Pancreas (tissue), 10 donors: ENCODE results near the gene GMPPA. TPM values are rescaled to one million over a fixed set of nuclear protein-coding genes. Genes with fewer than 3 reads are reported as not detected.
A peak's percentile ranks its signal among the peaks of the same experiment; 100 is the strongest.

Source experiments
- ATAC-seq, 4 donors: fragments of 200-7000 bp; cut with Tn5 transposase; one replicate each; pipeline versions ENCODE4 v1.8.0 to v1.9.1; 2020; ENCODE audit warnings: mild to moderate bottlenecking in 4 of 4, moderate library complexity in 4 of 4
- DNase-seq, 6 donors: peaks; one replicate each; pipeline ENCODE4 v3.0.0-alpha.2; 2020
- FAIRE-seq: peaks from 2 replicates; lab custom pipeline; 2012; peaks lifted over from hg19 to GRCh38; lab: Jason Lieb, UNC
- H3K27ac ChIP-seq, 4 donors: fragments of 200-600 bp; sonication (generic); 1 replicate in 3 of 4; 2 replicates in 1 of 4; pipeline versions ENCODE4 v1.5.0 to v1.8.0; 2020
- H3K27me3 ChIP-seq, 4 donors: fragments of 200-600 bp; one replicate each; pipeline ENCODE4 v1.8.0; 2021
- H3K36me3 ChIP-seq, 3 donors: fragments of 200-600 bp; sonication (generic) in 1 of 3; one replicate each; pipeline versions ENCODE4 v1.5.0 to v1.8.0; 2020 to 2021
- H3K4me1 ChIP-seq, 3 donors: fragments of 200-600 bp; one replicate each; pipeline ENCODE4 v1.8.0; 2021
- H3K4me3 ChIP-seq, 4 donors: fragments of 200-600 bp; sonication (generic) in 2 of 4; one replicate each; pipeline versions ENCODE4 v1.5.0 to v1.8.0; 2020 to 2021
- H3K9me3 ChIP-seq, 4 donors: fragments of 200-600 bp; one replicate each; pipeline ENCODE4 v1.8.0; 2021
- WGBS, 2 donors: extraction: QIAGEN DNeasy Blood & Tissue Kit; methylation state at CpG; one replicate each; pipeline ENCODE4 v1.1.7; 2013; 5-methylcytosine and 5-hydroxymethylcytosine counted together
- intact Hi-C, 3 donors: fragments of 100-400 bp; cut with DNase I; formaldehyde crosslinking; loops; one replicate each; pipeline versions ENCODE4 v1.11.1 to v1.14.2; 2022
- polyA plus RNA-seq, 2 donors: library from polyadenylated mRNA; stranded (reverse); fragments of 200-250 nt; gene quantifications; one replicate each; pipeline ENCODE4 v1.2.3, GENCODE V29; 2013
- total RNA-seq, 6 donors: library from RNA; stranded (reverse); fragmentation: NEBNext Ultra II Directional in 4 of 6; extraction: Animal tissue kit (Norgen Biotek cat#: 25700) in 4 of 6; gene quantifications; one replicate each; pipeline versions ENCODE4 v1.2.1 to v1.2.4, GENCODE V29; 2021 to 2023
- TF ChIP-seq, protein P1 (sequence below), 4 donors: fragments of 200-600 bp; sonication (generic) in 3 of 4; IDR thresholded peaks; one replicate each; pipeline versions ENCODE4 v1.5.0 to v1.8.0; 2021; ENCODE audit warnings: antibody characterized with exemption in 4 of 4
- donor health status: healthy with polysubstance abuse.
- donor health status: DM: no; HTN: no; CAD: no; lungs with moderate emphysema.
- donor health status: DM: no; HTN: no; CAD: no.
- donor health status: control.
- donor health status: control.
- donor health status: Bipolar disorder and iron deficiency.
- donor health status: DM: yes; HTN: yes; CAD: no.
- donor health status: DM: no; HTN: no; CAD: no.
- donor health status: DM: no; HTN: no; CAD: no.
- donor health status: DM: yes; HTN: yes; CAD: no.

The GMPPA gene
- total and polyA plus RNA-seq, 8 donors, result 24.4 to 90.8 (median 35.6) TPM

DNA sequence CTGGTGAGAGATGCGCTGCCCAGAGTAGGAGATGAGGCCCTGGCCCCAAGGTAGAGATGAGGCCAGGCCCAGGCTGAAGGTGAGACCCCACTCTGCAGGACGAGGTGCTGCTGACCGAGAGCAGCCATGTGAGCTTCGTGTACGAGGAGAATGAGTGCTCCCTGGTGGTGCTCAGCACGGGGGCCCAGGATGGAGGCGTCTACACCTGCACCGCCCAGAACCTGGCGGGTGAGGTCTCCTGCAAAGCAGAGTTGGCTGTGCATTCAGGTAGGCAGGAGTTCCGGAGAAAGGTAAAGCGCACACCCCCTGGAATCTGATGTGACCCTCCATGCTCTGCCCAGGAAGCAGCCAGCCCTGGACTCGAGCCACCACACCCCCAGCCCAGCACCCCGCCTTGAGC lies 21.5 kb upstream of the GMPPA start:
- H3K36me3 ChIP-seq, result no peaks in the 10 kb centered on the region
- TF ChIP-seq, protein P1, sequence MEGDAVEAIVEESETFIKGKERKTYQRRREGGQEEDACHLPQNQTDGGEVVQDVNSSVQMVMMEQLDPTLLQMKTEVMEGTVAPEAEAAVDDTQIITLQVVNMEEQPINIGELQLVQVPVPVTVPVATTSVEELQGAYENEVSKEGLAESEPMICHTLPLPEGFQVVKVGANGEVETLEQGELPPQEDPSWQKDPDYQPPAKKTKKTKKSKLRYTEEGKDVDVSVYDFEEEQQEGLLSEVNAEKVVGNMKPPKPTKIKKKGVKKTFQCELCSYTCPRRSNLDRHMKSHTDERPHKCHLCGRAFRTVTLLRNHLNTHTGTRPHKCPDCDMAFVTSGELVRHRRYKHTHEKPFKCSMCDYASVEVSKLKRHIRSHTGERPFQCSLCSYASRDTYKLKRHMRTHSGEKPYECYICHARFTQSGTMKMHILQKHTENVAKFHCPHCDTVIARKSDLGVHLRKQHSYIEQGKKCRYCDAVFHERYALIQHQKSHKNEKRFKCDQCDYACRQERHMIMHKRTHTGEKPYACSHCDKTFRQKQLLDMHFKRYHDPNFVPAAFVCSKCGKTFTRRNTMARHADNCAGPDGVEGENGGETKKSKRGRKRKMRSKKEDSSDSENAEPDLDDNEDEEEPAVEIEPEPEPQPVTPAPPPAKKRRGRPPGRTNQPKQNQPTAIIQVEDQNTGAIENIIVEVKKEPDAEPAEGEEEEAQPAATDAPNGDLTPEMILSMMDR (IDR thresholded peaks at IDR 0.05), result no peak
- ATAC-seq (no peak), DNase-seq (no peak), FAIRE-seq (no peak)
- H3K4me1 ChIP-seq, result no peaks in the 10 kb centered on the region
- H3K27ac ChIP-seq, result no peak overlapping the region
- H3K27me3 ChIP-seq, result no peaks in the 10 kb centered on the region
- H3K9me3 ChIP-seq, result no peaks in the 10 kb centered on the region
- intact Hi-C loops, result loop anchor here in 1 of 3 donors (5.0 kb wide), 1 partner anchor 50 kb away; no protein-coding TSS in a partner anchor
- WGBS, 2 donors, result 69 to 70% methylated on average over 13 of the region's 13 CpGs
- H3K4me3 ChIP-seq, result no peak overlapping the region

DNA sequence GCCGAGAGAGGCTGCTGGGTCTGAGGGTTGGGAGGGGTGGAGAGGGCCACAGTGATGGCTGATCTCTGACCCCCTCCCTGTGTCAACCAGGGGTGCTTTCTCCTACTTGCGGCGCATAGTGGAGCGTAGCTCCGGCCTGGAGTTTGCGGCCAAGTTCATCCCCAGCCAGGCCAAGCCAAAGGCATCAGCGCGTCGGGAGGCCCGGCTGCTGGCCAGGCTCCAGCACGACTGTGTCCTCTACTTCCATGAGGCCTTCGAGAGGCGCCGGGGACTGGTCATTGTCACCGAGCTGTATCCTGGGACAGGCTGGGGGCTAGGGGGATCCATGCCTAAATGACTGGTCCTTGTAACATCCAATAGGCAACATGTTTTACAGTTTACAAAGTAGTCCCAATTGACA lies 20.9 kb upstream of the GMPPA start:
- no peak overlapping the region for H3K4me3 ChIP-seq
- intact Hi-C loops, result loop anchor here in 1 of 3 donors (5.0 kb wide), 1 partner anchor 49 kb away; no protein-coding TSS in a partner anchor
- 81 to 90% methylated on average over 15 of the region's 15 CpGs for WGBS, 2 donors
- DNase-seq (peak in 1 of 6 donors; percentile 60), FAIRE-seq (no peak), ATAC-seq (no peak)
- TF ChIP-seq, protein P1 (IDR thresholded peaks at IDR 0.05), result no peak
- H3K27me3 ChIP-seq, result no peaks in the 10 kb centered on the region
- no peaks in the 10 kb centered on the region for H3K9me3 ChIP-seq
- no peaks in the 10 kb centered on the region for H3K36me3 ChIP-seq
- no peak overlapping the region for H3K27ac ChIP-seq
- H3K4me1 ChIP-seq, result no peaks in the 10 kb centered on the region

DNA sequence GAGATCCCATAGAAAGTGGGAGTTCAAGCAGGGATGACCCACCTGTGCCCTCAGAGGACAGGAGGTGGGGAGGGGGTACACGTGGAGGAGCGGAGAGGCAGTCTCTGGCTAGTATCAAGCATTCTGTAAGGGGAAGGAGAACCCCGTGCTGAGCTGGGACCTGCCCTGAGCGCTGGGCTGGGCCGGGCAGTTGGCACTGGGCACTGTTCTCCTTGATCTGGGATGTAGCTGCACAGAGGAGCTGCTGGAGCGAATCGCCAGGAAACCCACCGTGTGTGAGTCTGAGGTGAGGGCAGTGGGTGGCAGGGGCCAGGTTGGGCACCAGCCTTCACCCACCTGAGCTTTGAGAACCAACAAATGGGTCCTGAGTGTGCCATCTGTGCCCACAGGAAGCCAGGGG lies 19.8 kb upstream of the GMPPA start:
- H3K9me3 ChIP-seq, result no peaks in the 10 kb centered on the region
- DNase-seq, result peak in 1 of 6 donors; percentile 35
- WGBS, 2 donors, result 54 to 64% methylated on average over 8 of the region's 8 CpGs
- TF ChIP-seq, protein P1 (IDR thresholded peaks at IDR 0.05), result no peak
- H3K27ac ChIP-seq, result no peak overlapping the region
- no peak for FAIRE-seq
- no peak overlapping the region for H3K4me3 ChIP-seq
- no peaks in the 10 kb centered on the region for H3K4me1 ChIP-seq
- intact Hi-C loops, result loop anchor here in 1 of 3 donors (5.0 kb wide), 1 partner anchor 48 kb away; no protein-coding TSS in a partner anchor
- no peaks in the 10 kb centered on the region for H3K36me3 ChIP-seq
- H3K27me3 ChIP-seq, result peaks cover 0 to 3% (median 0%) of the 10 kb centered on the region in 4 donors
- ATAC-seq, result no peak

DNA sequence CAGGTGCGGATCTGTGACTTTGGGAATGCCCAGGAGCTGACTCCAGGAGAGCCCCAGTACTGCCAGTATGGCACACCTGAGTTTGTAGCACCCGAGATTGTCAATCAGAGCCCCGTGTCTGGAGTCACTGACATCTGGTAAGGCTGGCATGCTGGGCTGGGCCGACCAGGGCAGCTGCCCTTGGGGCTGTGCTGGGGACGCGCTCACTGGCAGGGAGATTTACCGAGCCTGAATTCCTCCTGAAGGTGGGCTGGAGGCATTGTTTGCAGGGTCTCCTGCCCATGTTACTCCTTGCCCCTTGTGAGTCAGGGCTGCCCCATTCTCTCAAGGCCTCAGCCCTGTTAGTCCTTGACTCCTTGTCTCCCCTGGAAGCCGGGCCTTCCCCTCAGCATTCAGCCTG lies 18.7 kb upstream of the GMPPA start:
- H3K27ac ChIP-seq, result no peak overlapping the region
- peaks cover 0 to 9% (median 0%) of the 10 kb centered on the region in 4 donors for H3K27me3 ChIP-seq
- 75 to 83% methylated on average over 8 of the region's 8 CpGs for WGBS, 2 donors
- intact Hi-C loops, result no loop called here
- H3K36me3 ChIP-seq, result no peaks in the 10 kb centered on the region
- TF ChIP-seq, protein P1 (IDR thresholded peaks at IDR 0.05), result no peak
- DNase-seq (peak in 2 of 6 donors; percentile 6 to 47), FAIRE-seq (no peak), ATAC-seq (no peak)
- no peaks in the 10 kb centered on the region for H3K9me3 ChIP-seq
- H3K4me3 ChIP-seq, result no peak overlapping the region
- H3K4me1 ChIP-seq, result peaks cover 0 to 7% (median 6%) of the 10 kb centered on the region in 3 donors

DNA sequence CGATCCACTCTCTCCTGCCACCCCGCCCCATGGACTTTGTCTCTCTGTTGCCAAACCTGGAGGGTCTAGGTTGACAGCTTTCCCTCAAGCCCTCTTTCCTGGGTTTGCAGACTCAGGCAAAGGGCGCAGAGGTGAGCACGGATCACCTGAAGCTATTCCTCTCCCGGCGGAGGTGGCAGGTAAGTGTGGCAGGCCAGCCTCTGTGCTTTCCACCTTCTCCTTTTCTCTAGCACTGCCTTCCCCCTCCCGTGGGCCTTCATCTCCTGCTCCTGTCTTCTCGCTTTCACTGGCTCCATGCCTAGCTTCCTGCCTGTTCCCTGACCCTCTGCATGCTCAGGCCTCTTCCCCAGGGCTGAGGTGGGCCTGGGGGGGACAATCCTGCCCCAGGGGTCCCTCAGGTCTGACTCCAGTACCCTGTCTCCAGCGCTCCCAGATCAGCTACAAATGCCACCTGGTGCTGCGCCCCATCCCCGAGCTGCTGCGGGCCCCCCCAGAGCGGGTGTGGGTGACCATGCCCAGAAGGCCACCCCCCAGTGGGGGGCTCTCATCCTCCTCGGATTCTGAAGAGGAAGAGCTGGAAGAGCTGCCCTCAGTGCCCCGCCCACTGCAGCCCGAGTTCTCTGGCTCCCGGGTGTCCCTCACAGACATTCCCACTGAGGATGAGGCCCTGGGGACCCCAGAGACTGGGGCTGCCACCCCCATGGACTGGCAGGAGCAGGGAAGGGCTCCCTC lies 15.9 kb upstream of the GMPPA start:
- no peak overlapping the region for H3K27ac ChIP-seq
- TF ChIP-seq, protein P1 (IDR thresholded peaks at IDR 0.05), result no peak
- H3K4me1 ChIP-seq, result peaks cover 0 to 7% (median 6%) of the 10 kb centered on the region in 3 donors
- no peaks in the 10 kb centered on the region for H3K9me3 ChIP-seq
- H3K27me3 ChIP-seq, result peaks cover 0 to 9% (median 0%) of the 10 kb centered on the region in 4 donors
- intact Hi-C loops, result no loop called here
- ATAC-seq, result no peak
- peak in 2 of 6 donors; percentile 18 to 70 for DNase-seq
- WGBS, 2 donors, result 69 to 77% methylated on average over 17 of the region's 17 CpGs
- H3K4me3 ChIP-seq, result no peak overlapping the region
- H3K36me3 ChIP-seq, result no peaks in the 10 kb centered on the region
- no peak for FAIRE-seq
